Fibroblast of skin of back (primary cell): ENCODE measurements around the gene S100A9.

Experiments used
- DNase-seq: peaks from one replicate; pipeline ENCODE4 v3.0.0-alpha.2; 2013

Gene S100A9

GRCh38 chr1:153361480-153362109 lies 3.9 kb downstream of the S100A9 start:
- no peak for DNase-seq

GRCh38 chr1:153362187-153362775 lies 4.6 kb downstream of the S100A9 start:
- no peak for DNase-seq

- DNase-seq = no peak
Observed at GRCh38 chr1:153363641-153364040, 6.0 kb downstream of the S100A9 start.

GRCh38 chr1:153364156-153364555 lies 6.5 kb downstream of the S100A9 start:
- no peak for DNase-seq

DNA sequence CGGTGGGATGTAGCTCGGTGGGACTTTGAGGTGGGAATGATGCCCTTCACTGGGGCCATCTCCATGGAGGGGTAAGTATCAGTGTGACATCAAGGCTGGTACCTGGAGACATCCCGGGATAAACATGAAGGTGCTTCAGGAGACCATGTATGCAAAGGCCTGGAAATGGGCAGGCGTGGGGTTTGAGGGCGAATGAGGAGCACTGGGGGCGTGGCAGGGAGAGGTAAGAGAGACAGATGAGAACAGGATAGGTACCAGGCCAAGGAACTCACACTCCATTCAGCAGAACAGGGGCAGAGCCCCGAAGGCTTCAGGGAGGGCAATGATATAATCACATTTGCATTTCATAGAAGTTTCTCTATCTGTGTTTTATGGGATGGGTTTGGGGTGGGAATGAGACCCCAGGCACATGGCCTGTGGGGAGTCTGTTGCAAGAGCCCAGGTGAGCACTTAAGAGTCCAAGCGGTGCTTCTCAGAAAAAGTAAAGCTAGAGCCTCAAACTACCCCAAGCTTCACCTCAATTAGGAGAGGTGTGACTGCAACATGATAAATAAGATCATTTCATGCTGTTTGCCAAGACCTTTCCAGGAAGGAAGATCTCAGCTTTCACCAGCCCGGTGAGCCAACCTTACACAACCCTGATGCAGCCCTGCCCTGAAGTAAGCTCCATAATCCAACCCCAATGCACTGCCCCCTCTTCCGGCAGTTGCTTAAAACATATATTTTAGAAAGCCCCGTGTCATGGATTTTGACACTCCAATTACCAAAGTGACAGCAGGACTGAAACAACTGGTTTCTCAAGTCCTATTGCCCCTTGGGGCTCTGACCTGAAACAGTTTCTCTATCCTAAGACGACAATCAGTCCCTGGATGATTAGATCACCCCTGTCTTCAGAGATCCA lies 7.4 kb downstream of the S100A9 start:
- no peak for DNase-seq

DNA sequence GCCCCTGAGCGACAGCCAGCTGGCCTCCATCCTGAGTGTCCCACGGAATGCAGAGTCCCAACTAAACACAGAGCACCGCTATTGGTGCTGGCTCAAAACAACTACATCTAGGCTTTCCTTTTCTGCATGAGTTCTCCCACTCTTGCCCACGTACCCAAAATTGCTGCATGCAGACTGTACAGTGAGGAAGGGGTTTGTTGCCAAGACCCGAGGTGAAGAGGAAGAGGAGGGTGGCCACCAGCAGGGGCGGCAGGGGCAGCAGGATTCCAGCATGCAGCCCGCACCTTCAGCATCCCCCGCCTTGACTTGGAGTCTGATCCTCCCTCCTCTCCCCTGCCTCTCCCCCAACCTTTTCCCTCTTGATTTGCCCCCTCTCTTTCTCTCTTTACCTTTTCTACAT lies 8.0 kb downstream of the S100A9 start:
- no peak for DNase-seq

DNA sequence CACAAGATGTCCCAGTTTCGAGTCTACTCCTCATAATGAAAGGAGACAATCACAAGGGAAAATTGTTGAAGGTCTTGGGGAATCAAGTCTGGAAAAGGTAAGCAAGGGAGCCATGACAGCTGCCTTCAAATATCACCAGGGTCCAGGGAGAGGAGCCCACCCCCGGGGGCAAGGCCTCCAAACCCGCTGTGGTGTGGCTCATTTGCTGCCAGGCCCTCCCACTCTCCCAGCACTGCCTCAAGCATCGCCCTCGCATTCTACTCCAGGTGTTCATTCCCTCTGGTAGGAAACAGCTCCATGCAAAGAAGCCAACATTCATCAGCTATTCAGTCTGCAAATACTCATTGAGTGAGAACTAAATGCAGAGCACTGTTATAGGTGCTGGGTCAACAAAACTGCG lies 8.6 kb downstream of the S100A9 start:
- no peak for DNase-seq

DNA sequence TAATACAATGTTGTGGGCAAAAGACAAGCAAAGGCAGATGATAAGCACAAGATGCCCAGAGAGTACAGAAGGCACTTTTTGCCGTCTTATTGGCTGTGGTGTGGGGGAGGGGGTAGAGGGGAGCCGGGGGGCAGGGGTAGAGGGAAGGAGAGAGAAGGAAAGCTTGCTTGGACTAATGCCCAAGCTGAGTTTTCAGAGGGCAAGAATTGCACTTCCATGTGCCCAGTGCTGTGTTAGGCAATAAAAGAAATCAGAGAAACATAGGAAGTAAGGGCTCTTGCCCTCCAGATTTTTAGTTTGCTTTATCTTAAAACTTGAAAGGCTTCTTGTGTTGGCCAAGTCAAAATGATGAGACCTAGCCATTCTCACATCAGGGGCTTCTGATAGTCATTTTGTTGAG lies 9.4 kb downstream of the S100A9 start:
- DNase-seq = no peak

GRCh38 chr1:153368495-153368894 lies 10.8 kb downstream of the S100A9 start:
- DNase-seq = no peak

DNA sequence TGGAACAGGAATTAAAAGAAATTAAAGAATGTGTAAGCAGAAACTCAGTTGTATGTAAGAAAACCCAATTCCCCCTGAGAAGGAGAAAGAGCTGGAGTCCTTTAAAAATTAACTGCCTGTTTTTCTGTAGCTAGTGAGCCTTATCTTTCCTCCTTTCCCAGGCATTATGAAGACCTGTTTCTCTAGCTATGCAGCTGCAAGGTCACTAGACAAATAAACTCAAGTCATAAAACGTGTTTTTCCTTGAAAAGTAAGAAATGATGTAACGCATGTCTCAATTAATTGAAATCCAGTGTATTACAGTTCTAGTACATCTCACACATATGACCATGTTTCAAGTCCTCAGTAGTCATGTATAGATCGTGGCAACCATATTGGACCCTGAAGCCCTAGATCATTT lies 12.5 kb downstream of the S100A9 start:
- DNase-seq = no peak

DNA sequence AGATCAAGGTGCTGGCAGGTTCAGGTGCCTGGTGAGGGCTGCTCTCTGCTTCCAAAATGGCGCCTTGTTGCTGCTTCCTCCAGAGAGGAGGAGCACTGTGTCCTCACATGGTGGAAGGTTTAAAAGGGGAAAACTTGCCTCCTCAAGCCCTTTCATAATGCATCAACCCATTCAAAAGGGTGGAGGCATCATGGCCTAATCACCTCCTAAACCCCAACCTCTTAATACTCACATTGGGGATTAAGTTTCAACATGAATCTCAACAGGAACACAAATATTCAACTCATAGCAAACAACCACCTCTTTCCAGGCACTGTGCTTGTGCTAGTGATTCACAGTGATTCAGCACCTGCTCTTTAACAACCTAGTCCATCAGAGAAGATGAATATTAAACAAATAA lies 13.6 kb downstream of the S100A9 start:
- DNase-seq = no peak

DNA sequence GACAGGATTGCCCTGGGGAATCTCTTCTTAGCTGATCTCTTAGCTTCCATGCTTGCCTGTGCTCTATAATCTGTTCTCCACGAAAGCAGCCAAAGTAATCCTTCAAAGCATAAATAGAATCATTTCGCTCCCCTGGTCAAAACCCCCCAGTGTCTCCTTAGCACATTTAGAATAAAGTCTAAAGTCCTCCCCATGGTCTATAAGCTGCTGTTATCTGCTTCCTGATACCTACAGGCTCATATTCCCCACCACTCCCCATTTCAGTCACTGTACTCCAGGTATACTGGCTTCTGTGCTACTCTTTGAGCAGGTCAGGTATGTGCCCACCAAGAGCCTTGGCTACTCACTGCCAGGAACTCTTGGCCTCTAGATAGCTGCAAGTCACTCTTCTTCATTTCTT lies 14.9 kb downstream of the S100A9 start:
- DNase-seq = no peak

- no peak for DNase-seq
Observed at GRCh38 chr1:153374071-153374470, 16.4 kb downstream of the S100A9 start.

DNA sequence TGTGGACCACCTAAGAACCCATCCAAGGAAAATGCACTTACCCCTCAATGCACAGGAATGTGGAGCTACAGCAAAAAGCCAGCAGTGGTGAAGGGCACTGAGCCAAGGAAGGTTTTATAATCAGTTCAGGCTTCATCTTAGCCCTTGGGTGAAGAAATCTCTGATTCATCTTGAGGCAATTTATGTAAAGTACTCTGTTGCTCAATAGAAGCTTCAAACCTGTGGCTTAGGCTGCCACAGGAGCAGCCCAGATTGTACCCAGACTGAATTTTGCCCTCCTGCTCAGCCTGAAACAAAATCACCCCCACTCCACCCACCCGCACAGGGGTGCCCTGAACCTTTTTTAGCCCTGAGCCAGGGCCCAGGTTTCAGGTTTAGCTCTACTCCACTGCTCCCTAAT lies 17.9 kb downstream of the S100A9 start, which contains the start of gene S100A12:
Gene S100A12, minus strand, starts transcription at position 111 of the 400 bp plus-strand sequence. CDS start 1,029 bp downstream, outside the sequence.
- DNase-seq = no peak

DNA sequence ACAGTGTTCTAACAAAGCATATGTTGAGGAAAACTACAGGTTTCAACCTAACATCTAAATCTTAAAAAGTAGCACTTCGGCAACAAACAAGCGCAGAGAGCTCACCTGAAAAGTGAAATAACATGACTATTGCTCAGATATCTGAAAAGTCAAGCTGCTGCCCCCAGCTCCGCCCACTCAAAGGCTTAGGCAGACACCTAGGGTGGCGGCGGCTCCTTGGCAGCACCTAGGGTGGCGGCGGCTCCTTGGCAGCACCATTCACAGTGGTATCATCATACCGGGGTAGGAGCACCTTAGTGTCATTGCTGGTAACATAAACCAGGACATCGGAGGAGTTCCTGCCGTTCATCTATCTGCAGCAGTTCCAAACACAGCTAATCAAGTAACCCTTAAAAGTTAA lies 21.9 kb downstream of the S100A9 start:
- DNase-seq = no peak

DNA sequence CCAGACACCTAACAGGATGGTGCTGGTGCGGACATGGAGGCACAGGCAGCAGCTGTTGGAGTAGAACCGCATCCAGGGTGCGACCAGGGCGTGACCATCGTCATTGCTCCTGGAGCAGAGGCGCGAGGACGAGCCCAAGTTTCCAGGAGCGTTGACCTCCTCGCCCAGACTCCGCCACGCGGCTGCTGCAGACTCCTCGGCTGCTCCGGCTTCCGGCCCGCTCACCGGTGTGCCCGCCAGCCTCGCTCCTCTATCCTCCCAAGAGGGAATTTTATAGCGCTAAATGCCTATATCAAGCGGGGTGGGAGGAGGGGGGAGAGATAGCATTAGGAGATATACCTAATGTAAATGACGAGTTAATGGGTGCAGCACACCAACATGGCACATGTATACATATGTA lies 23.1 kb downstream of the S100A9 start:
- DNase-seq = no peak

- no peak for DNase-seq
Observed at GRCh38 chr1:153384958-153385580, 27.4 kb downstream of the S100A9 start.

GRCh38 chr1:153386500-153386901 lies 28.8 kb downstream of the S100A9 start:
- DNase-seq = no peak

GRCh38 chr1:153387001-153387400 lies 29.3 kb downstream of the S100A9 start:
- no peak for DNase-seq

DNA sequence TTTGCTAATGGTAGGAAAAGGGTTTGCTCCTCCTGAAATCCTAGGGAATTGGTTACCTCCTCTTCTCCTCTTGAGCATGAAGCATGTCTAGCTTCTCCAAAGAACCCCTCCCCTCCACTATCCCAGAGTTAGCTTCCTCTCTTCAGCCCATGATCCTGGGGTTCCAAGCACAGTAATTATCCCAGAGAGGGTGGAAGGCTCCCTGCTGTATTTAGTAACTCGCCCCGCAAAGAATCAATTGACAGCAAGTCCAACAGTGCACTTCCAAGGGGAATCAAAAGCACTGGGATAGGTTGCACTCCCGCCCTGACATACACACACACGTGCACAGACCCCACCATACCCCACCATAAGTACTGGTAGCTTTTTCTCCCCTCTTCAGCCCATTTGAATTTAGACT lies 30.1 kb downstream of the S100A9 start:
- DNase-seq = no peak

DNA sequence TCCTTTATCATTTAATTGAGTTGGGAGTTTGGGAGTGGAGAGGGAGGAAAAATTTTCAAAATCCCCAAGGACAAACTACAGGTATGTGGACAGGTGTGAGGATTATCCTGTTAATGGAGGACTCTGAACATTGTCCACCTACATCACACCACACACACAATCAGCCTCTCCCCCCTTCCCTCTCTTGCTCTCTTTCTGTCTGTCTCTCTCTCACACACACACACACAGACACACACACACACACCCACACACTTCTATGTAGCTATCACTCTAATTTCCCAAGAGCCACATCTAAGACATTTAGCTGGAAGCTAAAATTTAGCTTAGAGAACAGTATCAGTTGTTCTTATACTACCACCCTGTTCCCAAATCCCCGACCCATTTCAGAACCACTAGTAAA lies 31.7 kb downstream of the S100A9 start:
- DNase-seq = no peak

DNA sequence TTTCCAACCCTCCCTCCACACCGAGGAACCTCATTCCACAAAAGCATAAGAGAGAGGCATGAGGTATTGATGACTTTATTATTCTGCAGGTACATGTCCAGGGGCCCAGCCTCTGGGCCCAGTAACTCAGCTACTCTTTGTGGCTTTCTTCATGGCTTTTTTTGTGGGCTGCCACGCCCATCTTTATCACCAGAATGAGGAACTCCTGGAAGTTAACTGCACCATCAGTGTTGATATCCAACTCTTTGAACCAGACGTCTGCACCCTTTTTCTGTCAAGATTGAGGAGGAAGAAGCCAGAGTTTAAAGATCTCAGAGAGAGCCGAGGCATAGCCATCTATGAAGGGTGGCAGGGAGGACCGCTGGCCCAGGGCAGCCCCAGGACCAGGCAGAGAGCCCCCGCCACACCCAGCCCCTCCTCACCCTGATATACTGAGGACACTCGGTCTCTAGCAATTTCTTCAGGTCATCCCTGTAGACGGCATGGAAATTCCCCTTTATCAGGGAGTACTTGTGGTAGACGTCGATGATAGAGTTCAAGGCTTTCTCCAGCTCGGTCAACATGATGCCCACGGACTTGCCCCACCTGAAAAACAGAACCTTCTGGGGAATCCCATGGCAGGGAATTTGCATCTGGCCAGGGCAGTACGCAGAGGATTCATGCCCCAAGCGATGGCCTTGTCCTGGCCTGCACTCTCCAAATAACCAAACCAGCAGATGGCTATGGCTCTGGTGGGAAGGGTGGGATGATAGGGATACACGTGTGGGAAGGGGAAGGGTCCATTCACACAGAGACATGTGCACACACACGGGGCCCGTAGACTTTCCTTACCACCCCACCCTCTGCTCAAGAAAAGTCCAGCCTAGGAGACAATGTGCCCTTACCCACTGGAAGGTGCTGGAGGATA lies 32.6 kb downstream of the S100A9 start:
- no peak for DNase-seq
